ENCODE measurements around the gene OLFM2.
"Not testable (repeated sequence)": the region's sequence is repeated elsewhere in the genome, so short reads cannot be mapped to it uniquely, and the experiment has no call there.

OLFM2 gene

GRCh38 chr19:9936326-9937000 lies at the start of gene OLFM2:
Gene OLFM2, minus strand, starts transcription at chr19:9936515. Its CDS starts 149 bp downstream, at chr19:9936366.
- DNase-seq: no peak

GRCh38 chr19:9981406-9982260 lies 45.3 kb upstream of the OLFM2 start:
- DNase-seq: no peak

GRCh38 chr19:9972103-9972502 lies 35.8 kb upstream of the OLFM2 start:
- no peak for DNase-seq

GRCh38 chr19:9971166-9971897 lies 35.0 kb upstream of the OLFM2 start:
- DNase-seq: no peak

GRCh38 chr19:9970481-9970880 lies 34.2 kb upstream of the OLFM2 start:
- no peak for DNase-seq

- DNase-seq: no peak
These were observed 33.3 kb upstream of the OLFM2 start for GRCh38 chr19:9969688-9969975.

GRCh38 chr19:9968820-9969687 lies 32.7 kb upstream of the OLFM2 start:
- no peak for DNase-seq

- DNase-seq: no peak
These were observed 31.0 kb upstream of the OLFM2 start for GRCh38 chr19:9967326-9967725.

- no peak for DNase-seq
These were observed 30.1 kb upstream of the OLFM2 start for GRCh38 chr19:9966448-9966847.

- DNase-seq: no peak
These were observed 29.7 kb upstream of the OLFM2 start for GRCh38 chr19:9966024-9966423.

GRCh38 chr19:9962623-9963290 lies 26.4 kb upstream of the OLFM2 start:
- no peak for DNase-seq

- no peak for DNase-seq
These were observed 24.8 kb upstream of the OLFM2 start for GRCh38 chr19:9961103-9961502.

GRCh38 chr19:9958379-9958821 lies 22.1 kb upstream of the OLFM2 start:
- no peak for DNase-seq

GRCh38 chr19:9956956-9957355 lies 20.6 kb upstream of the OLFM2 start:
- DNase-seq: no peak

- no peak for DNase-seq
These were observed 17.7 kb upstream of the OLFM2 start for GRCh38 chr19:9953802-9954542.

GRCh38 chr19:9952276-9952675 lies 16.0 kb upstream of the OLFM2 start:
- DNase-seq: no peak

- no peak for DNase-seq
These were observed 11.1 kb upstream of the OLFM2 start for GRCh38 chr19:9947441-9947840.

GRCh38 chr19:9946528-9947125 lies 10.3 kb upstream of the OLFM2 start:
- DNase-seq: not testable (repeated sequence)

GRCh38 chr19:9945319-9945966 lies 9.1 kb upstream of the OLFM2 start:
- no peak for DNase-seq

- DNase-seq: no peak
These were observed 7.4 kb upstream of the OLFM2 start for GRCh38 chr19:9943744-9944143.

Data from NCI-H2227 treated with DMSO at 0.1 percent for 48 hours (cell line).